Measurements from ENCODE around the gene TBL1Y. TPM values are rescaled to one million over a fixed set of nuclear protein-coding genes. Genes with fewer than 3 reads are reported as not detected.

Gene TBL1Y
- total RNA-seq, 1 donor from 2014 or later = 1.2 TPM

GRCh38 chrY:6911253-6911881, 870 bp downstream of the TBL1Y start, which contains the start of gene AMELY:
AMELY (minus strand) TSS chrY:6911752; CDS start chrY:6872608, 39,144 bp downstream.
- TF ChIP-seq, protein P1, sequence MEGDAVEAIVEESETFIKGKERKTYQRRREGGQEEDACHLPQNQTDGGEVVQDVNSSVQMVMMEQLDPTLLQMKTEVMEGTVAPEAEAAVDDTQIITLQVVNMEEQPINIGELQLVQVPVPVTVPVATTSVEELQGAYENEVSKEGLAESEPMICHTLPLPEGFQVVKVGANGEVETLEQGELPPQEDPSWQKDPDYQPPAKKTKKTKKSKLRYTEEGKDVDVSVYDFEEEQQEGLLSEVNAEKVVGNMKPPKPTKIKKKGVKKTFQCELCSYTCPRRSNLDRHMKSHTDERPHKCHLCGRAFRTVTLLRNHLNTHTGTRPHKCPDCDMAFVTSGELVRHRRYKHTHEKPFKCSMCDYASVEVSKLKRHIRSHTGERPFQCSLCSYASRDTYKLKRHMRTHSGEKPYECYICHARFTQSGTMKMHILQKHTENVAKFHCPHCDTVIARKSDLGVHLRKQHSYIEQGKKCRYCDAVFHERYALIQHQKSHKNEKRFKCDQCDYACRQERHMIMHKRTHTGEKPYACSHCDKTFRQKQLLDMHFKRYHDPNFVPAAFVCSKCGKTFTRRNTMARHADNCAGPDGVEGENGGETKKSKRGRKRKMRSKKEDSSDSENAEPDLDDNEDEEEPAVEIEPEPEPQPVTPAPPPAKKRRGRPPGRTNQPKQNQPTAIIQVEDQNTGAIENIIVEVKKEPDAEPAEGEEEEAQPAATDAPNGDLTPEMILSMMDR (conservative IDR thresholded peaks at IDR 0.05; ENCODE audit: low read depth, low read length) = no peak
- peak within 1 kb of the TSS; percentile 54 for H3K4me3 ChIP-seq (ENCODE audit: low read depth, low read length)
- DNase-seq (ENCODE audit: low read depth) = no peak

- no peak overlapping the region for H3K4me3 ChIP-seq (ENCODE audit: low read depth, low read length)
- no peak for DNase-seq (ENCODE audit: low read depth)
- TF ChIP-seq, protein P1 (conservative IDR thresholded peaks at IDR 0.05; ENCODE audit: low read depth, low read length) = no peak
These were observed 2.9 kb downstream of the TBL1Y start for GRCh38 chrY:6913362-6913761.

GRCh38 chrY:6921061-6921460, 10.6 kb downstream of the TBL1Y start:
- no peak overlapping the region for H3K4me3 ChIP-seq (ENCODE audit: low read depth, low read length)
- DNase-seq (ENCODE audit: low read depth) = no peak
- TF ChIP-seq, protein P1 (conservative IDR thresholded peaks at IDR 0.05; ENCODE audit: low read depth, low read length) = no peak

DNA sequence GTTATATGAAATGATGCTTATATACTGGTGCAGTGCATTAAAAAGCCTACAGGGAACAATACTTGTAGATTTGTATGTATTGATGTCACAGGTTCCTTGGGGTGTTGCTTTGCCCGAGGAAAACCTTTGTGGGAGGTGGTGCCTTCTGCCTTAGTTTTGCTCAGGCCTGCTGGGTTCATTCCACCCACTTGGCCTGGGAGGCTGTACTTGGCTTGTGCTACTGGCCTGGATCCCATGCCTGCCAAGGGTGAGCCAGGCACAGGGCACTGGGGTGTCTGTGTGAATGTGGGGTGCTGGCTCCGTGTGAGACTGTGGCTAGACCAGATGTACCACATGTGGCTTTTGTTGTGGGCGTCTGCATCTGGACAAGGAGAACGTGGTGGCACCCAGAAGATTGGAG, 17.8 kb downstream of the TBL1Y start:
- H3K4me3 ChIP-seq (ENCODE audit: low read depth, low read length) = no peak overlapping the region
- DNase-seq (ENCODE audit: low read depth) = no peak
- TF ChIP-seq, protein P1 (conservative IDR thresholded peaks at IDR 0.05; ENCODE audit: low read depth, low read length) = no peak

GRCh38 chrY:6929237-6929636, 18.7 kb downstream of the TBL1Y start:
- no peak overlapping the region for H3K4me3 ChIP-seq (ENCODE audit: low read depth, low read length)
- no peak for DNase-seq (ENCODE audit: low read depth)
- TF ChIP-seq, protein P1 (conservative IDR thresholded peaks at IDR 0.05; ENCODE audit: low read depth, low read length) = no peak

DNA sequence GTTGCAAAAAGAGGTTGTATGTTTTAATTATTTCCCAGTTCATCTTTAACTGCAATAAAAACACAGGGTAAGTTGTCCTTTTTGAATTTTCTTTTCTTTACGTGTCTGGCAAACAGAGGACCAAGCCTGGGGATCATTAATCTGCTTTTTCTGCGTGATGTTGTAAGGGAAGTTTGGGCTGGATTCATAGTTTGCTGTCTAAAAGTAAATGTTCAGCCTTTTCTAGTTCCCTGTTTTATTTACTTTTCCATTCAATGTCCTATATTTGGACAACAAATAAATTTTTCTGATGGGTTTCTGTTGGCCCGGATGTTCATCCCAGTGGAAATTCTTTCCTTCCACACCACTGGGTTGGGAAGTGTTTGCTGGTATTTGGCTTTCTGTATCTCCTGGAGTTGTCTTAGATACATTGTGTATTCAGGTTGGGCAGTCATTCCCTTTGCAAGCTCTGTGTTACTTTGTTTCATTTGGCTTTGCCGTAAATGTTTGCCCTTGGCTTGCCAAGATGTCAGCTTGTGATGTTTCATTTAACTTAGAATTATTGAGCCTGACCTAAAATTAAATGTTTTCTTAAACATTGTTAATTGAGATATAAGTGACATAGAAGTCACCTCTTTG, 21.4 kb downstream of the TBL1Y start:
- TF ChIP-seq, protein P1 (conservative IDR thresholded peaks at IDR 0.05; ENCODE audit: low read depth, low read length) = no peak

DNA sequence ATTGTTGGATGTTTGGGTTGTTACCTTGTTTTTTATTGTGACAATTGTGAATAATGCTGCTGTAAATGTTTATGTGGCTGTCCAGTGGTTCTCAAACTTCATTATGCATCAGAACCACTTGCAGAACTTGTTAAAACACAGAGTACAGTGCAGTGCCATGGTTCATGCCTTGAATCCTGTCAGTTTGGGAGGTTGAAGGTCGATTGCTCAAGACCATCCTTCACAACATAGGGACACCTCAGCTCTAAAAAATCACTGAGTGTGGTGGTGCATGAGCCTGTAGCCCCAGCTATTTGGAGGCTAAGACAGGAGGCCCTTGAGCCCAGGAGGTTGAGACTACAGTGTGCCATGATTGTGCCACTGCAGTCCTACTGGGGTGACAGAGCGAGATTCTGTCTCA, 25.0 kb downstream of the TBL1Y start:
- H3K4me3 ChIP-seq (ENCODE audit: low read depth, low read length) = no peak overlapping the region
- TF ChIP-seq, protein P1 (conservative IDR thresholded peaks at IDR 0.05; ENCODE audit: low read depth, low read length) = no peak
- no peak for DNase-seq (ENCODE audit: low read depth)

More for the DNA sequence above, 21.4 kb downstream of the TBL1Y start:
- DNase-seq (ENCODE audit: low read depth) = no peak
- H3K4me3 ChIP-seq (ENCODE audit: low read depth, low read length) = no peak overlapping the region

All from epithelial cell of proximal tubule (primary cell).